H9 (cell line): ENCODE data around the gene SGF29. TPM values are rescaled to one million over a fixed set of nuclear protein-coding genes. Genes with fewer than 3 reads are reported as not detected.
A peak's percentile ranks its signal among the peaks of the same experiment; 100 is the strongest.

ENCODE experiments used
- DNase-seq: peaks from one replicate; pipeline ENCODE4 v3.0.0-alpha.2; 2017
- H2AFZ ChIP-seq: one replicate; pipeline ENCODE4 v1.6.1; 2013; ENCODE audit warnings: mild to moderate bottlenecking, low read length, control low read depth, moderate library complexity
- H2AK5ac ChIP-seq: 2 replicates; pipeline ENCODE4 v1.6.1; 2013; ENCODE audit warnings: low read length, control low read depth, mixed read lengths; ENCODE audit not compliant: insufficient read length
- H2BK120ac ChIP-seq: one replicate; pipeline ENCODE4 v1.6.1; 2013; ENCODE audit warnings: low read depth, mild to moderate bottlenecking, low read length, control low read depth, inconsistent platforms; ENCODE audit not compliant: poor library complexity, severe bottlenecking
- H2BK12ac ChIP-seq: 2 replicates; pipeline ENCODE4 v1.6.1; 2013; ENCODE audit warnings: low read length, control low read depth, mixed read lengths, low read depth; ENCODE audit not compliant: insufficient read length
- H2BK15ac ChIP-seq: 2 replicates; pipeline ENCODE4 v1.6.1; 2013; ENCODE audit warnings: low read depth, low read length, control low read depth
- H2BK20ac ChIP-seq: one replicate; pipeline ENCODE4 v1.6.1; 2013; ENCODE audit warnings: low read depth, mild to moderate bottlenecking, low read length, control low read depth, inconsistent platforms; ENCODE audit not compliant: poor library complexity, severe bottlenecking
- H2BK5ac ChIP-seq: 2 replicates; pipeline ENCODE4 v1.6.1; 2013; ENCODE audit warnings: low read length, control low read depth, mixed read lengths; ENCODE audit not compliant: insufficient read length
- H3K14ac ChIP-seq: 2 replicates; pipeline ENCODE4 v1.6.1; 2013; ENCODE audit warnings: low read length, control low read depth; ENCODE audit not compliant: insufficient read depth
- H3K18ac ChIP-seq: 2 replicates; pipeline ENCODE4 v1.6.1; 2013; ENCODE audit warnings: low read depth, mild to moderate bottlenecking, mixed read lengths, low read length, control low read depth; ENCODE audit not compliant: insufficient read length
- H3K23ac ChIP-seq: 2 replicates; pipeline ENCODE4 v1.6.1; 2013; ENCODE audit warnings: low read length, control low read depth, mixed read lengths, low read depth; ENCODE audit not compliant: insufficient read length
- H3K23me2 ChIP-seq: 2 replicates; pipeline ENCODE4 v1.6.1; 2013; ENCODE audit warnings: low read depth, mild to moderate bottlenecking, mixed read lengths, low read length, control low read depth; ENCODE audit not compliant: insufficient read length, poor library complexity, severe bottlenecking
- H3K27ac ChIP-seq: 2 replicates; pipeline ENCODE4 v1.5.1; 2013; ENCODE audit warnings: low read length, control low read depth, mixed read lengths, low read depth; ENCODE audit not compliant: insufficient read length
- H3K27me3 ChIP-seq: 2 replicates; pipeline ENCODE4 v1.6.1; 2013; ENCODE audit warnings: low read length, control low read depth, inconsistent platforms; ENCODE audit not compliant: insufficient read depth
- H3K4ac ChIP-seq: 2 replicates; pipeline ENCODE4 v1.6.1; 2013; ENCODE audit warnings: low read depth, mild to moderate bottlenecking, control low read depth, inconsistent platforms, low read length, moderate library complexity
- H3K4me1 ChIP-seq: 2 replicates; pipeline ENCODE4 v1.6.1; 2013; ENCODE audit warnings: low read length, control low read depth, inconsistent platforms; ENCODE audit not compliant: insufficient read depth
- H3K4me2 ChIP-seq: 2 replicates; pipeline ENCODE4 v1.6.1; 2013; ENCODE audit warnings: low read length, control low read depth, mixed read lengths; ENCODE audit not compliant: insufficient read length, insufficient read depth
- H3K56ac ChIP-seq: 2 replicates; pipeline ENCODE4 v1.6.1; 2013; ENCODE audit warnings: low read depth, mild to moderate bottlenecking, mixed read lengths, low read length, control low read depth; ENCODE audit not compliant: insufficient read length
- H3K79me1 ChIP-seq: 2 replicates; pipeline ENCODE4 v1.6.1; 2013; ENCODE audit warnings: low read depth, mild to moderate bottlenecking, moderate library complexity, low read length, control low read depth, inconsistent platforms; ENCODE audit not compliant: insufficient read depth, poor library complexity, severe bottlenecking
- H3K79me2 ChIP-seq: 2 replicates; pipeline ENCODE4 v1.6.1; 2013; ENCODE audit warnings: low read length, control low read depth, inconsistent platforms; ENCODE audit not compliant: insufficient read depth
- H3K9ac ChIP-seq: 2 replicates; pipeline ENCODE4 v1.6.1; 2013; ENCODE audit warnings: low read length, control low read depth, mixed read lengths; ENCODE audit not compliant: insufficient read length; ENCODE audit errors: extremely low read depth
- H3K9me3 ChIP-seq: one replicate; pipeline ENCODE4 v1.6.1; 2013; ENCODE audit warnings: low read depth, low read length, inconsistent platforms; ENCODE audit not compliant: control insufficient read depth
- H3T11ph ChIP-seq: one replicate; pipeline ENCODE4 v1.6.1; 2013; ENCODE audit warnings: mild to moderate bottlenecking, low read length, control low read depth, inconsistent platforms
- H4K20me1 ChIP-seq: one replicate; pipeline ENCODE4 v1.6.1; 2013; ENCODE audit not compliant: control insufficient read depth, insufficient read length, insufficient read depth
- H4K5ac ChIP-seq: 2 replicates; pipeline ENCODE4 v1.6.1; 2013; ENCODE audit warnings: low read depth, mild to moderate bottlenecking, mixed read lengths, low read length, control low read depth; ENCODE audit not compliant: insufficient read length
- H4K8ac ChIP-seq: replicated peaks from 2 replicates; pipeline ENCODE4 v1.6.1; 2013; ENCODE audit warnings: low read length, control low read depth, mixed read lengths, low read depth; ENCODE audit not compliant: insufficient read length
- H4K91ac ChIP-seq: 2 replicates; pipeline ENCODE4 v1.6.1; 2013; ENCODE audit warnings: low read depth, mild to moderate bottlenecking, moderate library complexity, mixed read lengths, low read length, control low read depth; ENCODE audit not compliant: insufficient read length
- H3K27ac Mint-ChIP-seq, 3 experiments: 2 replicates in 2 of 3; 3 replicates in 1 of 3; pipeline ENCODE4 v1.8.0; 2020 to 2021; ENCODE audit warnings: mixed read lengths in 3 of 3, mild to moderate bottlenecking in 1 of 3, moderate library complexity in 1 of 3
- H3K27me3 Mint-ChIP-seq: 2 replicates; pipeline ENCODE4 v1.8.0; 2021; ENCODE audit warnings: low read depth, mild to moderate bottlenecking, moderate library complexity, mixed read lengths
- H3K36me3 Mint-ChIP-seq, 3 experiments: 2 replicates in 2 of 3; 3 replicates in 1 of 3; pipeline ENCODE4 v1.8.0; 2020 to 2021; ENCODE audit warnings: low read depth in 3 of 3, mixed read lengths in 3 of 3; ENCODE audit not compliant: insufficient read depth in 1 of 3
- H3K4me1 Mint-ChIP-seq, 2 experiments: 2 replicates each; pipeline ENCODE4 v1.8.0; 2020; ENCODE audit warnings: mixed read lengths in 2 of 2
- H3K4me3 Mint-ChIP-seq, 2 experiments: 2 replicates in 1 of 2; 3 replicates in 1 of 2; pipeline ENCODE4 v1.8.0; 2020 to 2021; ENCODE audit warnings: mild to moderate bottlenecking in 2 of 2, mixed read lengths in 2 of 2, moderate library complexity in 1 of 2
- H3K9me3 Mint-ChIP-seq, 2 experiments: 2 replicates in 1 of 2; 3 replicates in 1 of 2; pipeline ENCODE4 v1.8.0; 2020; ENCODE audit warnings: mild to moderate bottlenecking in 2 of 2, mixed read lengths in 2 of 2, moderate library complexity in 1 of 2
- WGBS: extraction: QIAGEN DNeasy Blood & Tissue Kit; methylation state at CpG from one replicate; pipeline ENCODE4 v1.1.7; 2013; ENCODE audit warnings: missing lambda C conversion rate, low lambda C conversion rate, mixed read lengths; ENCODE audit not compliant: insufficient read length; ENCODE audit errors: extremely low coverage; 5-methylcytosine and 5-hydroxymethylcytosine counted together
- total RNA-seq: library from RNA; stranded (reverse); gene quantifications from 2 replicates; pipeline ENCODE4 v1.2.1, GENCODE V29; 2021
- TF ChIP-seq, protein P1 (sequence below): fragments of 200-600 bp; sonication (generic); conservative IDR thresholded peaks from 3 replicates; pipeline ENCODE4 v1.8.0; 2021; ENCODE audit warnings: antibody characterized with exemption, mild to moderate bottlenecking

Gene SGF29
- total RNA-seq, 1 experiment from 2014 or later, result 24.8 TPM

DNA sequence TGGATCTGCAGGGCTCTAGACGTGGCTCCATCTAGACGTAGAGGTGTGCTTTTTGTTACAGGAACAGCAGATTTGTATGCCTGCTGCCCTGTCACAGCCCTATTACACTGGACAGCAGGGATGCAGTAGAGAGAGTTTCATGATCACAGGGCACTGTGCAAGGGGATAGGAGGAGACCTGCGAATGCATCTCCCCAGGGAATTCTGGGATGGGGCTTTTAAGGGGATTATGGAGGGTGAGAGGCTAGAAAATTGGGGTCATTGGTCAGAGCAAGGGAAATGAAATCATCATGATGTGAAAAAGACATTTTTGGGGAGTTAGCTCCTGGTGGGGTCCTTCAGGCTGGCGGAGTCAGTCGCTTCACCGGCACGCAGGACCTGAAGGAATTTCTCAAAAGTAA lies 11.1 kb upstream of the SGF29 start:
- H3K27ac Mint-ChIP-seq, result peak overlapping the region in 1 of 3 experiments; percentile 52; a peak in 2 of 7 replicates

More for the DNA sequence above, 11.1 kb upstream of the SGF29 start:
- H2BK20ac ChIP-seq, result no peak overlapping the region
- no peak overlapping the region for H3K9ac ChIP-seq
- no peak overlapping the region for H4K91ac ChIP-seq
- H3K23me2 ChIP-seq, result no peaks in the 10 kb centered on the region
- H3K23ac ChIP-seq, result no peak overlapping the region
- no peak overlapping the region for H3K4me3 Mint-ChIP-seq
- no peaks in the 10 kb centered on the region for H3K4me1 ChIP-seq
- H3K4me2 ChIP-seq, result no peak overlapping the region
- no peak overlapping the region for H3K14ac ChIP-seq
- no peak overlapping the region for H3T11ph ChIP-seq
- no peak overlapping the region for H4K8ac ChIP-seq
- H3K79me1 ChIP-seq, result no peaks in the 10 kb centered on the region
- no peaks in the 10 kb centered on the region for H3K27me3 ChIP-seq
- no CpG with 5 or more reads among the region's 7 CpGs for WGBS
- no peak overlapping the region for H2AFZ ChIP-seq
- peaks cover 0 to 4% of the 10 kb centered on the region in 2 experiments; a peak in 3 of 4 replicates for H3K4me1 Mint-ChIP-seq
- H3K27ac ChIP-seq, result no peak overlapping the region
- H3K4ac ChIP-seq, result no peak overlapping the region
- peaks cover 5% of the 10 kb centered on the region for H3K27me3 Mint-ChIP-seq
- H2BK15ac ChIP-seq, result no peak overlapping the region
- no peak overlapping the region for H4K5ac ChIP-seq
- H2AK5ac ChIP-seq, result no peak overlapping the region
- H2BK12ac ChIP-seq, result no peak overlapping the region
- H4K20me1 ChIP-seq, result no peaks in the 10 kb centered on the region
- no peak overlapping the region for H2BK5ac ChIP-seq
- TF ChIP-seq, protein P1, sequence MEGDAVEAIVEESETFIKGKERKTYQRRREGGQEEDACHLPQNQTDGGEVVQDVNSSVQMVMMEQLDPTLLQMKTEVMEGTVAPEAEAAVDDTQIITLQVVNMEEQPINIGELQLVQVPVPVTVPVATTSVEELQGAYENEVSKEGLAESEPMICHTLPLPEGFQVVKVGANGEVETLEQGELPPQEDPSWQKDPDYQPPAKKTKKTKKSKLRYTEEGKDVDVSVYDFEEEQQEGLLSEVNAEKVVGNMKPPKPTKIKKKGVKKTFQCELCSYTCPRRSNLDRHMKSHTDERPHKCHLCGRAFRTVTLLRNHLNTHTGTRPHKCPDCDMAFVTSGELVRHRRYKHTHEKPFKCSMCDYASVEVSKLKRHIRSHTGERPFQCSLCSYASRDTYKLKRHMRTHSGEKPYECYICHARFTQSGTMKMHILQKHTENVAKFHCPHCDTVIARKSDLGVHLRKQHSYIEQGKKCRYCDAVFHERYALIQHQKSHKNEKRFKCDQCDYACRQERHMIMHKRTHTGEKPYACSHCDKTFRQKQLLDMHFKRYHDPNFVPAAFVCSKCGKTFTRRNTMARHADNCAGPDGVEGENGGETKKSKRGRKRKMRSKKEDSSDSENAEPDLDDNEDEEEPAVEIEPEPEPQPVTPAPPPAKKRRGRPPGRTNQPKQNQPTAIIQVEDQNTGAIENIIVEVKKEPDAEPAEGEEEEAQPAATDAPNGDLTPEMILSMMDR, result no peak
- no peak overlapping the region for H3K18ac ChIP-seq
- no peaks in the 10 kb centered on the region for H3K79me2 ChIP-seq
- H3K36me3 Mint-ChIP-seq, result no peaks in the 10 kb centered on the region; a peak in 1 of 7 replicates
- DNase-seq, result no peak
- H3K56ac ChIP-seq, result no peak overlapping the region
- no peaks in the 10 kb centered on the region for H3K9me3 ChIP-seq
- no peaks in the 10 kb centered on the region; a peak in 1 of 5 replicates for H3K9me3 Mint-ChIP-seq
- H2BK120ac ChIP-seq, result no peak overlapping the region
